Stimulated activated naive CD4-positive, alpha-beta T cell treated with Interleukin-2 at 50 U/mL for 16 hours (primary cell): ENCODE data around the gene ERG.

Experiments
- DNase-seq: peaks from one replicate; lab custom pipeline; 2025; lab: John Stamatoyannopoulos, UW

Gene ERG

GRCh38 chr21:38498057-38498833 is at the start of gene ERG:
Gene ERG (minus strand): TSS chr21:38498477. CDS start chr21:38498380, 97 bp downstream.
- DNase-seq = no peak

GRCh38 chr21:38544661-38545060 is 46.4 kb upstream of the ERG start:
- DNase-seq = no peak

GRCh38 chr21:38542263-38542662 is 44.0 kb upstream of the ERG start:
- DNase-seq = no peak

GRCh38 chr21:38538353-38538752 is 40.1 kb upstream of the ERG start:
- no peak for DNase-seq

GRCh38 chr21:38534591-38534990 is 36.3 kb upstream of the ERG start:
- no peak for DNase-seq

- DNase-seq = no peak
Observed at GRCh38 chr21:38533887-38534286, 35.6 kb upstream of the ERG start.

- DNase-seq = no peak
Observed at GRCh38 chr21:38531591-38531990, 33.3 kb upstream of the ERG start.

- no peak for DNase-seq
Observed at GRCh38 chr21:38531039-38531541, 32.8 kb upstream of the ERG start.

- no peak for DNase-seq
Observed at GRCh38 chr21:38527737-38528136, 29.5 kb upstream of the ERG start.

GRCh38 chr21:38525454-38525853 is 27.2 kb upstream of the ERG start:
- no peak for DNase-seq

GRCh38 chr21:38524168-38525153 is 26.2 kb upstream of the ERG start:
- DNase-seq = no peak

- no peak for DNase-seq
Observed at GRCh38 chr21:38520511-38520910, 22.2 kb upstream of the ERG start.

- no peak for DNase-seq
Observed at GRCh38 chr21:38511662-38512243, 13.5 kb upstream of the ERG start.

GRCh38 chr21:38511198-38511597 is 12.9 kb upstream of the ERG start:
- DNase-seq = no peak

GRCh38 chr21:38507374-38507942 is 9.2 kb upstream of the ERG start:
- no peak for DNase-seq

GRCh38 chr21:38506661-38507281 is 8.5 kb upstream of the ERG start:
- no peak for DNase-seq

- no peak for DNase-seq
Observed at GRCh38 chr21:38505654-38506523, 7.6 kb upstream of the ERG start.

GRCh38 chr21:38504066-38504465 is 5.8 kb upstream of the ERG start:
- no peak for DNase-seq

GRCh38 chr21:38503583-38503982 is 5.3 kb upstream of the ERG start:
- DNase-seq = no peak

GRCh38 chr21:38500073-38500472 is 1.8 kb upstream of the ERG start:
- DNase-seq = no peak

- no peak for DNase-seq
Observed at GRCh38 chr21:38499296-38499695, 1.0 kb upstream of the ERG start.
